HUES48 (cell line): Measurements from ENCODE around the gene GRIK1.

ENCODE experiments used
- H3K27ac ChIP-seq: one replicate; pipeline ENCODE4 v1.7.0; 2013; ENCODE audit warnings: low read depth, low read length, inconsistent platforms
- H3K27me3 ChIP-seq: 2 replicates; pipeline ENCODE4 v1.6.1; 2013; ENCODE audit warnings: mild to moderate bottlenecking, low read length; ENCODE audit not compliant: control insufficient read depth, insufficient read depth
- H3K36me3 ChIP-seq: 2 replicates; pipeline ENCODE4 v1.6.1; 2013; ENCODE audit warnings: low read length; ENCODE audit not compliant: control insufficient read depth, insufficient read depth
- H3K4me1 ChIP-seq: 2 replicates; pipeline ENCODE4 v1.6.1; 2013; ENCODE audit warnings: mild to moderate bottlenecking, low read length; ENCODE audit not compliant: control insufficient read depth, insufficient read depth
- H3K4me3 ChIP-seq: 2 replicates; pipeline ENCODE4 v1.5.1; 2013; ENCODE audit warnings: mild to moderate bottlenecking, low read depth, low read length
- H3K9ac ChIP-seq: 2 replicates; pipeline ENCODE4 v1.6.1; 2013; ENCODE audit warnings: mild to moderate bottlenecking, low read depth, low read length, moderate library complexity
- H3K9me3 ChIP-seq: 2 replicates; pipeline ENCODE4 v1.6.1; 2013; ENCODE audit warnings: low read length; ENCODE audit not compliant: control insufficient read depth, insufficient read depth

Gene GRIK1

DNA sequence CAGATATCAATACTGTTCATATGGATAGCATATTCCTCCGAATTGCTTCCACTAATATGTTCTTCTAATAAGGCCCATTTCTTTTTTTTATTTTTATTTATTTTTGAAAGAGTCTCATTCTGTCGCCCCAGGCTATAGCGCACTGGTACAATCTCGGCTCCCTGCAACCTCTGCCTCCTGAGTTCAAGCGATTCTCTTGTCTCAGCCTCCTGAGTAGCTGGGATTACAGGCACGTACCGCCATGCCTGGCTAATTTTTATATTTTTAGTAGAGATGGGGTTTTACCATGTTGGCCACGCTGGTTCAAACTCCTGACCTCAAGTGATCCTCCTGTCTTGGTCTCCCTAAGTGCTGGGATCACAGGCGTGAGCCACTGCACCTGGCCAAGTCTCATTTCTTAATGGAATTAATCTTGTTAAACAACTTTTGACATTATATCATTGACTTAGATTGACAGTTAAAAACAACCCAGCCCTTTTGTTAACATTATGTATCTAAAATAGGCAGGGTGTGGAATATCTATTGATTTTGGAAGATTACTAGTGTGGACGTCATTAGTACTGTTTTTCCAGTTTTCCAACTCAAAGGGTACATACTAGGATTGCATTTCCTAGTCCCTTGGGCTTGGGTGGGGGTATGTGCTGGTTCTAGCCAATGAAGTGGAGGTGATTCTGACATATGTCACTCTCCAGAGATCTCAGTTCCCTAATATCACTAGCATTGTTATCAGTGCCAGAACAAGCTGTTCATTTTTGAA lies 281.4 kb downstream of the GRIK1 start:
- Histone ChIP-seq H3K9ac (no peak overlapping the region), H3K4me3 (no peak overlapping the region), H3K36me3 (no peaks in the 10 kb centered on the region), H3K4me1 (no peaks in the 10 kb centered on the region), H3K27ac (no peak overlapping the region), H3K27me3 (no peaks in the 10 kb centered on the region), H3K9me3 (no peaks in the 10 kb centered on the region)

DNA sequence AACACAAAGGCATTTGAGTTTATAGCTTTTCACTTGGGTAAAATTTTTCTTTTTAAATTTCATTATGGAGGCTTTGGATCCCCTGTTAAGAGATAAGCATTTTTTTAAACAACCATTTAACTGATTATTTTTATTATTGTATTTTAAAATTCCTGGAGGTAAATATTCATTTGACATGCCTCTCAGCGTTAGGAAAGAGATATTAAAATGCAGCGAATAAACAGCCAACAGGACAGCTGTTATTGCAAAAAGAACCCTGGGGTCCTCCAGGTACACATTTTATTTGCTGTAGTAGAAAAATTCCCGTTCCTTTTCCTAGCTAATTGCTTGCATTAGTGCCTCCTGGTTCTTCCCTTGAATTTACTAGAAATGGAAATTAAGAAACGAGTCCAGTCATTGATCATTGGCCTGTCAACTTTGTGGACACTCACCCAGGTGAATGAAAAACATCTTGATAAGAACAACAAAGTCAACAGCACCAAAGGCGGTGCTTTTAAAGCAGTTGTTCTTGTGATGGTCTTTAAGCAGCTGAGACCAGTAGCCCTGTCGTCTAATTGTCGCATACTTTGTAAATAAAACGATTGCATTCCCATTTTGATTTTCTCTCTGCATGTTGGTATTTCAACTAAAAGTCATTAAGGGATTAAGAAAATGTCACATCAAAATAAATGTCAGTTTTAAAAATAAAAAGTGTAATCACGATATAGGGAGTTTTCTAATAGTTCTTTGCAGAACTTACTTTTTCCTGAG lies 282.4 kb downstream of the GRIK1 start:
- H3K27me3 ChIP-seq, result no peaks in the 10 kb centered on the region
- no peaks in the 10 kb centered on the region for H3K9me3 ChIP-seq
- H3K27ac ChIP-seq, result no peak overlapping the region
- H3K4me3 ChIP-seq, result no peak overlapping the region
- H3K36me3 ChIP-seq, result no peaks in the 10 kb centered on the region
- H3K4me1 ChIP-seq, result no peaks in the 10 kb centered on the region
- no peak overlapping the region for H3K9ac ChIP-seq

DNA sequence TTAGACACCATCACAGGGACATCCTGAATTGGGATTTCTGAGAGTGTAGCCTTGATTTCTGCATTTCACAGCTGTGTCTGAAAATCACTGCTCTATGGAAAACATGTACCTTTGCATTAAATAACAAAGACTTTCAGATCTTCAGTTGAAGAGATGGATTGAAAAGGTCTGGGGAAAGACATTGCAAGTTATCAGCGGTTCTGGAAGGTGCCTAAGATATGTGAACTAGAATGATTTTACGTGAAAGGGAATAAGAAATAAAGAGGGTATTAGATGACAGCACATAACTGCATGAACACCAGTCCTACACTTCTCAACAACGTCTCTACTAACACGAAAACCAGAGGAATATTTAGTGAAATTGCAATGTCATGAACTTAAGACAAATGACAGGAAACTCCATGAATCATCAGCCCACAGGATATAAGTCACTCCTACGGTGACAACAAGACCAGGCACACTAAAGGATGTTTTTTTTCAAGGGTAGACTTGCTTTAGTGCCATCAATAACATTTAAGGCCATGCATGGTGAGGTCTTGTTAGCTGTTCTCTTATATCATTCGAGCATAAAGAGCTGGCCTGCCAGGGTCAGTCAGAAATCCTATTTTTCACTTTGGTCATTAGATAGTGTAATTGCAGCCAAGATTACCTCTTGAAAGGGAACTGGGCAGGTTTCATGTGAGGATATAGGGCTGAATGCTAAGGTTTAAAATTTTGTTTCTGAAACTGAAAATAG lies 283.1 kb downstream of the GRIK1 start:
- Histone ChIP-seq H3K27ac (no peak overlapping the region), H3K9ac (no peak overlapping the region), H3K36me3 (no peaks in the 10 kb centered on the region), H3K4me3 (no peak overlapping the region), H3K9me3 (no peaks in the 10 kb centered on the region), H3K27me3 (no peaks in the 10 kb centered on the region), H3K4me1 (no peaks in the 10 kb centered on the region)

- no peak overlapping the region for H3K27ac ChIP-seq
- no peaks in the 10 kb centered on the region for H3K4me1 ChIP-seq
- H3K9ac ChIP-seq, result no peak overlapping the region
- no peaks in the 10 kb centered on the region for H3K27me3 ChIP-seq
- H3K36me3 ChIP-seq, result no peaks in the 10 kb centered on the region
- H3K9me3 ChIP-seq, result no peaks in the 10 kb centered on the region
- H3K4me3 ChIP-seq, result no peak overlapping the region
Measured at GRCh38 chr21:29655577-29655976, 284.2 kb downstream of the GRIK1 start.

- H3K27ac ChIP-seq, result no peak overlapping the region
- no peaks in the 10 kb centered on the region for H3K9me3 ChIP-seq
- H3K36me3 ChIP-seq, result no peaks in the 10 kb centered on the region
- H3K4me1 ChIP-seq, result no peaks in the 10 kb centered on the region
- no peaks in the 10 kb centered on the region for H3K27me3 ChIP-seq
- H3K9ac ChIP-seq, result no peak overlapping the region
- H3K4me3 ChIP-seq, result no peak overlapping the region
Measured at GRCh38 chr21:29654855-29655254, 284.9 kb downstream of the GRIK1 start.

DNA sequence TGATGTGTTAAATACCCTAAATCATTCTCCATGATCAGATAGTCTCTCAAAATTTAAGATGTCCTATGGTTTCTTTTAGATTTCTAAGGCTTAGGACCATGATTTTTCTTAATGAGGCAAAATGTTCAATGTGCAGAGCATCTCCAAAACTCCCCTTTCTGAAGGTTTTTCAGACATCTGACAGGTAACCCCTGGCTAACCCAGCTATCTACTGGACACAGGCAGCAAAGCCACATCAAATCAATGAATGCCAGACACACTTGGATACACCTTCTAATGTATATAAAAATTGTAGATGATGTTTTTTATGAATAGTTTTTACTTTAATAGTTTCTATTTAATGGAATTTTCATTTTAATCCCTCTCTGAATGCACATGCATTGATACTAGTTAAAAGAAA lies 285.6 kb downstream of the GRIK1 start:
- H3K9ac ChIP-seq, result no peak overlapping the region
- no peak overlapping the region for H3K4me3 ChIP-seq
- no peaks in the 10 kb centered on the region for H3K4me1 ChIP-seq
- no peaks in the 10 kb centered on the region for H3K27me3 ChIP-seq
- H3K36me3 ChIP-seq, result no peaks in the 10 kb centered on the region
- no peaks in the 10 kb centered on the region for H3K9me3 ChIP-seq
- no peak overlapping the region for H3K27ac ChIP-seq

DNA sequence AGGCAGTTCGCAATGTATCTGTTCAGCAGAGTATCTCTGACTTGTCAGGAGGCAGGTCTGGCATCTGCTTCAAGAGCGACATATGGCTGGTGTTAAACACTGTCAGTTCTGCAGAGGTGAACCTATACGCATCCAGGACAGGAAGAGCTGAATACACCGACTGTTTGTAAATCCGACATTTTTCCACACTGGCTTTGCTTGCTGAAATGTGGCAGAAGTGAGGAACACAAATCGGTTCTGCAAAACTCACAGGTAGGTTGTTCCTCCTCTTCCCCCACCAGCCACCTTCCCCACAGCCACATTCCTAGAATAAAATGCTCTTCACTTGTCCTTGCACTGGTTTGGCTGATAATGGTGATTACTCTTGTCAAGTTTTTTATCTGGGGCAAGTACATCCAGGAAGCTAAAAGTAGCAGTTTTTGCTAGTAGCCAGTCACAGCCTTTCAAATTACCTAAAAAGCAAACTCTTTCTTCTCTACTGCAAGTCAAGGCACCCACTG lies 289.2 kb downstream of the GRIK1 start:
- Histone ChIP-seq H3K27ac (no peak overlapping the region), H3K4me1 (no peaks in the 10 kb centered on the region), H3K27me3 (no peaks in the 10 kb centered on the region), H3K36me3 (no peaks in the 10 kb centered on the region), H3K4me3 (no peak overlapping the region), H3K9me3 (no peaks in the 10 kb centered on the region), H3K9ac (no peak overlapping the region)

DNA sequence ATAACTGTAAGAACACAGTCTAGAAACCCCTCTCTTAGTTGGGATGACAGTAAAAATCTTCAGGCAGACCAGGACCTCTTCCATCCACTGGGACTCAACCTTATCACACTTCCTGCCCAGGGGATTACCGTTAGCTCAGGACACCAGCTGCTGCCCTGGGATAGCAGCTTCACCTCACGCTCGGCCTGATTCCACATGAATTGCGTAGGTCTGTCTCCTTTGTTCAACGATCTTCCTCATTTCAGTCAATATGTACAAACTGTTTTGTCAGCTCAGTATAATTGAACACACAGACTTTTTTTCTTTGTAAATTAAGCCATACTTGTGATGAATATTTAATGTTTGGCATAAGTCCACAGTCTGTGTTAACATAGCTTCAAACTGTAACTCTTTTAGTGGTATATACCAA lies 290.4 kb downstream of the GRIK1 start:
- Histone ChIP-seq H3K9ac (no peak overlapping the region), H3K4me3 (no peak overlapping the region), H3K36me3 (no peaks in the 10 kb centered on the region), H3K9me3 (no peaks in the 10 kb centered on the region), H3K27ac (no peak overlapping the region), H3K4me1 (no peaks in the 10 kb centered on the region), H3K27me3 (no peaks in the 10 kb centered on the region)

- H3K4me3 ChIP-seq, result no peak overlapping the region
- no peak overlapping the region for H3K27ac ChIP-seq
- H3K9ac ChIP-seq, result no peak overlapping the region
- H3K4me1 ChIP-seq, result no peaks in the 10 kb centered on the region
- no peaks in the 10 kb centered on the region for H3K27me3 ChIP-seq
- no peaks in the 10 kb centered on the region for H3K36me3 ChIP-seq
- no peaks in the 10 kb centered on the region for H3K9me3 ChIP-seq
Measured at GRCh38 chr21:29648710-29649240, 291.0 kb downstream of the GRIK1 start.

GRCh38 chr21:29647353-29647781 lies 292.4 kb downstream of the GRIK1 start:
- Histone ChIP-seq H3K4me1 (no peaks in the 10 kb centered on the region), H3K9ac (no peak overlapping the region), H3K4me3 (no peak overlapping the region), H3K27me3 (no peaks in the 10 kb centered on the region), H3K27ac (no peak overlapping the region), H3K9me3 (no peaks in the 10 kb centered on the region), H3K36me3 (no peaks in the 10 kb centered on the region)
